Liver (tissue), 9 donors: Measurements from ENCODE around the gene PTCD1. TPM values are rescaled to one million over a fixed set of nuclear protein-coding genes. Genes with fewer than 3 reads are reported as not detected.

Experiments used
- DNase-seq: peaks from one replicate; pipeline ENCODE4 v3.0.0-alpha.2; 2017; ENCODE audit warnings: low spot score
- H3K27ac ChIP-seq, 2 donors: one replicate each; pipeline ENCODE4 v1.7.0; 2013; ENCODE audit warnings: inconsistent platforms in 2 of 2, low read length in 2 of 2, control low read depth in 1 of 2, low read depth in 1 of 2, mild to moderate bottlenecking in 1 of 2
- H3K27me3 ChIP-seq, 4 donors: one replicate each; pipeline versions ENCODE4 v1.6.1 to v1.7.0; 2013; ENCODE audit warnings: low read length in 3 of 4, inconsistent platforms in 1 of 4, mild to moderate bottlenecking in 1 of 4, moderate library complexity in 1 of 4; ENCODE audit not compliant: control insufficient read depth in 4 of 4, insufficient read depth in 4 of 4
- H3K36me3 ChIP-seq, 4 donors: one replicate each; pipeline versions ENCODE4 v1.6.1 to v1.7.0; 2013; ENCODE audit warnings: low read length in 3 of 4, mild to moderate bottlenecking in 3 of 4, low read depth in 1 of 4, moderate library complexity in 1 of 4; ENCODE audit not compliant: control insufficient read depth in 4 of 4, insufficient read depth in 3 of 4
- H3K4me1 ChIP-seq, 4 donors: one replicate each; pipeline versions ENCODE4 v1.6.1 to v1.7.0; 2013; ENCODE audit warnings: low read length in 3 of 4, mild to moderate bottlenecking in 3 of 4, moderate library complexity in 1 of 4; ENCODE audit not compliant: control insufficient read depth in 4 of 4, insufficient read depth in 4 of 4
- H3K4me3 ChIP-seq, 3 donors: one replicate each; pipeline versions ENCODE4 v1.6.1 to v1.7.0; 2013; ENCODE audit warnings: low read length in 3 of 3, control low read depth in 1 of 3, low read depth in 1 of 3, mild to moderate bottlenecking in 1 of 3
- H3K9ac ChIP-seq, 2 donors: one replicate each; pipeline ENCODE4 v1.7.0; 2013; ENCODE audit warnings: low read length in 2 of 2, mild to moderate bottlenecking in 2 of 2, moderate library complexity in 2 of 2, control low read depth in 1 of 2, low read depth in 1 of 2
- H3K9me3 ChIP-seq, 4 donors: one replicate each; pipeline versions ENCODE4 v1.6.1 to v1.7.0; 2013; ENCODE audit warnings: low read length in 3 of 4; ENCODE audit not compliant: control insufficient read depth in 4 of 4
- ATF3 ChIP-seq: IDR thresholded peaks from 2 replicates; pipeline ENCODE4 v1.6.1; 2016; ENCODE audit warnings: antibody characterized with exemption
- CTCF ChIP-seq: fragments of 150-350 bp; IDR thresholded peaks from 2 replicates; pipeline ENCODE4 v1.5.1; 2017; ENCODE audit warnings: improper control_type of control experiment, low read depth, low read length; ENCODE audit not compliant: missing input control
- EGR1 ChIP-seq, 2 donors: IDR thresholded peaks; 2 replicates each; pipeline ENCODE4 v1.6.1; 2016 to 2018; ENCODE audit warnings: antibody characterized with exemption in 2 of 2, low read depth in 2 of 2
- FOXA1 ChIP-seq: IDR thresholded peaks from 2 replicates; pipeline ENCODE4 v1.6.1; 2016; ENCODE audit warnings: antibody characterized with exemption
- FOXA2 ChIP-seq: IDR thresholded peaks from 2 replicates; pipeline ENCODE4 v1.6.1; 2016; ENCODE audit warnings: antibody characterized with exemption
- GABPA ChIP-seq, 2 donors: IDR thresholded peaks in 1 of 2; conservative IDR thresholded peaks in 1 of 2; 2 replicates each; pipeline ENCODE4 v1.6.1; 2016; ENCODE audit warnings: antibody characterized with exemption in 2 of 2, mild to moderate bottlenecking in 1 of 2, moderate library complexity in 1 of 2
- HNF4A ChIP-seq, 2 donors: conservative IDR thresholded peaks; 2 replicates each; pipeline ENCODE4 v1.6.1; 2016; ENCODE audit warnings: antibody characterized with exemption in 2 of 2, mild to moderate bottlenecking in 2 of 2
- HNF4G ChIP-seq: IDR thresholded peaks from 2 replicates; pipeline ENCODE4 v1.6.1; 2016; ENCODE audit warnings: antibody characterized with exemption
- JUND ChIP-seq, 2 donors: IDR thresholded peaks; 2 replicates each; pipeline ENCODE4 v1.6.1; 2016; ENCODE audit warnings: antibody characterized with exemption in 2 of 2
- MAX ChIP-seq: IDR thresholded peaks from 2 replicates; pipeline ENCODE4 v1.6.1; 2016; ENCODE audit warnings: antibody characterized with exemption
- NR2F2 ChIP-seq: IDR thresholded peaks from 2 replicates; pipeline ENCODE4 v1.6.1; 2016; ENCODE audit warnings: antibody characterized with exemption
- RAD21 ChIP-seq, 2 donors: IDR thresholded peaks; 2 replicates each; pipeline ENCODE4 v1.6.1; 2016; ENCODE audit warnings: antibody characterized with exemption in 2 of 2, mild to moderate bottlenecking in 2 of 2
- RXRA ChIP-seq, 2 donors: IDR thresholded peaks; 2 replicates each; pipeline ENCODE4 v1.6.1; 2017 to 2018; ENCODE audit warnings: antibody characterized with exemption in 2 of 2, mild to moderate bottlenecking in 1 of 2
- SP1 ChIP-seq: IDR thresholded peaks from 2 replicates; pipeline ENCODE4 v1.6.1; 2018; ENCODE audit warnings: antibody characterized with exemption, mild to moderate bottlenecking
- YY1 ChIP-seq: IDR thresholded peaks from 2 replicates; pipeline ENCODE4 v1.6.1; 2016; ENCODE audit warnings: antibody characterized with exemption, mild to moderate bottlenecking
- WGBS: extraction: QIAGEN DNeasy Blood & Tissue Kit; methylation state at CpG from one replicate; pipeline ENCODE4 v1.1.7; 2013; 5-methylcytosine and 5-hydroxymethylcytosine counted together
- polyA plus RNA-seq, 2 donors: library from polyadenylated mRNA; stranded (reverse) in 1 of 2; unstranded in 1 of 2; fragments of 200-250 nt in 1 of 2; fragments of >200 nt in 1 of 2; fragmentation: Nextera tagmentation in 1 of 2; extraction: Ambion mirVana in 1 of 2; gene quantifications; one replicate each; pipeline versions ENCODE4 v1.2.1 to v1.2.3, GENCODE V29; 2013 to 2015
- total RNA-seq, 2 donors: library from RNA; depleted of rRNA; stranded (reverse); fragments of >200 nt; gene quantifications; one replicate each; pipeline ENCODE4 v1.2.3, GENCODE V29; 2014
- TF ChIP-seq, protein P1 (sequence below): IDR thresholded peaks from 2 replicates; pipeline ENCODE4 v1.6.1; 2016; ENCODE audit warnings: antibody characterized with exemption, mild to moderate bottlenecking
- TF ChIP-seq, protein P2 (sequence below): IDR thresholded peaks from 2 replicates; pipeline ENCODE4 v1.6.1; 2016; ENCODE audit warnings: antibody characterized with exemption
- donor health status: healthy.
- donor health status: healthy.
- donor health status: healthy.
- donor health status: healthy.
- donor health status: healthy.

Gene PTCD1
- total and polyA plus RNA-seq, 4 donors = 3.1 to 4.3 (median 3.8) TPM

- 95% methylated on average over 10 of the region's 10 CpGs for WGBS
- Histone ChIP-seq H3K4me3 (no peak overlapping the region), H3K36me3 (peaks cover 0 to 13% (median under 1%) of the 10 kb centered on the region in 4 donors)
These were observed 55.4 kb downstream of the PTCD1 start for GRCh38 chr7:99383203-99383602.

More at GRCh38 chr7:99383203-99383602, 55.4 kb downstream of the PTCD1 start:
- H3K9ac ChIP-seq = no peak overlapping the region
- H3K9me3 ChIP-seq = no peaks in the 10 kb centered on the region
- H3K27ac ChIP-seq = no peak overlapping the region
- DNase-seq = no peak
- no peak for TF ChIP-seq GABPA (IDR thresholded peaks at IDR 0.05 in 1 of 2, conservative IDR thresholded peaks at IDR 0.05 in 1 of 2)
- no peak for TF ChIP-seq YY1
- no peak for TF ChIP-seq FOXA2
- TF ChIP-seq, protein P1, sequence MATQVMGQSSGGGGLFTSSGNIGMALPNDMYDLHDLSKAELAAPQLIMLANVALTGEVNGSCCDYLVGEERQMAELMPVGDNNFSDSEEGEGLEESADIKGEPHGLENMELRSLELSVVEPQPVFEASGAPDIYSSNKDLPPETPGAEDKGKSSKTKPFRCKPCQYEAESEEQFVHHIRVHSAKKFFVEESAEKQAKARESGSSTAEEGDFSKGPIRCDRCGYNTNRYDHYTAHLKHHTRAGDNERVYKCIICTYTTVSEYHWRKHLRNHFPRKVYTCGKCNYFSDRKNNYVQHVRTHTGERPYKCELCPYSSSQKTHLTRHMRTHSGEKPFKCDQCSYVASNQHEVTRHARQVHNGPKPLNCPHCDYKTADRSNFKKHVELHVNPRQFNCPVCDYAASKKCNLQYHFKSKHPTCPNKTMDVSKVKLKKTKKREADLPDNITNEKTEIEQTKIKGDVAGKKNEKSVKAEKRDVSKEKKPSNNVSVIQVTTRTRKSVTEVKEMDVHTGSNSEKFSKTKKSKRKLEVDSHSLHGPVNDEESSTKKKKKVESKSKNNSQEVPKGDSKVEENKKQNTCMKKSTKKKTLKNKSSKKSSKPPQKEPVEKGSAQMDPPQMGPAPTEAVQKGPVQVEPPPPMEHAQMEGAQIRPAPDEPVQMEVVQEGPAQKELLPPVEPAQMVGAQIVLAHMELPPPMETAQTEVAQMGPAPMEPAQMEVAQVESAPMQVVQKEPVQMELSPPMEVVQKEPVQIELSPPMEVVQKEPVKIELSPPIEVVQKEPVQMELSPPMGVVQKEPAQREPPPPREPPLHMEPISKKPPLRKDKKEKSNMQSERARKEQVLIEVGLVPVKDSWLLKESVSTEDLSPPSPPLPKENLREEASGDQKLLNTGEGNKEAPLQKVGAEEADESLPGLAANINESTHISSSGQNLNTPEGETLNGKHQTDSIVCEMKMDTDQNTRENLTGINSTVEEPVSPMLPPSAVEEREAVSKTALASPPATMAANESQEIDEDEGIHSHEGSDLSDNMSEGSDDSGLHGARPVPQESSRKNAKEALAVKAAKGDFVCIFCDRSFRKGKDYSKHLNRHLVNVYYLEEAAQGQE = no peak
- no peak for TF ChIP-seq FOXA1
- TF ChIP-seq CTCF = no peak
- TF ChIP-seq JUND (IDR thresholded peaks at IDR 0.05) = no peak
- TF ChIP-seq RAD21 (IDR thresholded peaks at IDR 0.05) = no peak
- no peak for TF ChIP-seq SP1
- TF ChIP-seq HNF4G = no peak
- TF ChIP-seq RXRA (IDR thresholded peaks at IDR 0.05) = no peak
- no peak for TF ChIP-seq EGR1 (IDR thresholded peaks at IDR 0.05; ENCODE audit: low read depth in 2 of 2)
- TF ChIP-seq, protein P2, sequence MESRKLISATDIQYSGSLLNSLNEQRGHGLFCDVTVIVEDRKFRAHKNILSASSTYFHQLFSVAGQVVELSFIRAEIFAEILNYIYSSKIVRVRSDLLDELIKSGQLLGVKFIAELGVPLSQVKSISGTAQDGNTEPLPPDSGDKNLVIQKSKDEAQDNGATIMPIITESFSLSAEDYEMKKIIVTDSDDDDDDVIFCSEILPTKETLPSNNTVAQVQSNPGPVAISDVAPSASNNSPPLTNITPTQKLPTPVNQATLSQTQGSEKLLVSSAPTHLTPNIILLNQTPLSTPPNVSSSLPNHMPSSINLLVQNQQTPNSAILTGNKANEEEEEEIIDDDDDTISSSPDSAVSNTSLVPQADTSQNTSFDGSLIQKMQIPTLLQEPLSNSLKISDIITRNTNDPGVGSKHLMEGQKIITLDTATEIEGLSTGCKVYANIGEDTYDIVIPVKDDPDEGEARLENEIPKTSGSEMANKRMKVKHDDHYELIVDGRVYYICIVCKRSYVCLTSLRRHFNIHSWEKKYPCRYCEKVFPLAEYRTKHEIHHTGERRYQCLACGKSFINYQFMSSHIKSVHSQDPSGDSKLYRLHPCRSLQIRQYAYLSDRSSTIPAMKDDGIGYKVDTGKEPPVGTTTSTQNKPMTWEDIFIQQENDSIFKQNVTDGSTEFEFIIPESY = no peak
- TF ChIP-seq ATF3 = no peak
- TF ChIP-seq HNF4A (conservative IDR thresholded peaks at IDR 0.05) = no peak
- TF ChIP-seq NR2F2 = no peak
- no peak for TF ChIP-seq MAX
- H3K27me3 ChIP-seq = no peaks in the 10 kb centered on the region
- H3K4me1 ChIP-seq = peaks cover 13 to 23% (median 18%) of the 10 kb centered on the region in 4 donors
